SK-MEL-5 (cell line): ENCODE measurements around the gene CFB. TPM values are rescaled to one million over a fixed set of nuclear protein-coding genes. Genes with fewer than 3 reads are reported as not detected.
"Not testable (repeated sequence)": the region's sequence is repeated elsewhere in the genome, so short reads cannot be mapped to it uniquely, and the experiment has no call there.

Experiments used
- DNase-seq: peaks from one replicate; pipeline ENCODE4 v3.0.0-alpha.2; 2016; ENCODE audit warnings: low read depth, low spot score
- in situ Hi-C: cut with HindIII; loops from 2 replicates; pipeline ENCODE4 v1.10.0; 2016; ENCODE audit warnings: low sequenced_read_pairs, high pct_unique_total_duplicates, low pct_unique_long_range_greater_than_20kb
- total RNA-seq: library from RNA; depleted of rRNA; stranded (reverse); fragments of >200 nt; shearing (Covaris generic); gene quantifications from 2 replicates; pipeline ENCODE4 v1.2.3, GENCODE V29; 2014

The CFB gene
- total RNA-seq, 1 experiment from 2014 or later = not detected

DNA sequence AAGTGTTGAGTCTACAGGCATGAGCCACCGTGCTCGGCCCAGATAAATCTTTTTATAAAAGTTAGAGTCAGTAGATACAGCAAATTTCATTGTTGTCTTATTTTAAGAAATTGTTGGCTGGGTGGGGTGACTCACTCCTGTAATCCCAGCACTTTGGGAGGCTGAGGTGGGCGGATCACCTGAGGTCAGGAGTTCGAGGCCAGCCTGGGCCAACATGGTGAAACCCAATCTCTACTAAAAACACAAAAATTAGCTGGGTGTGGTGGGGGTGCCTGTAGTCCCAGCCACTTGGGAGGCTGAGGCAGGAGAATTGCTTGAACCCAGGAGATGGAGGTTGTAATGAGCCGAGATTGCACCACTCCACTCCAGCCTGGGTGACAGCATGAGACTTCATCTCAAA lies 37.6 kb upstream of the CFB start:
- DNase-seq, in situ Hi-C loops: not testable (repeated sequence)

DNA sequence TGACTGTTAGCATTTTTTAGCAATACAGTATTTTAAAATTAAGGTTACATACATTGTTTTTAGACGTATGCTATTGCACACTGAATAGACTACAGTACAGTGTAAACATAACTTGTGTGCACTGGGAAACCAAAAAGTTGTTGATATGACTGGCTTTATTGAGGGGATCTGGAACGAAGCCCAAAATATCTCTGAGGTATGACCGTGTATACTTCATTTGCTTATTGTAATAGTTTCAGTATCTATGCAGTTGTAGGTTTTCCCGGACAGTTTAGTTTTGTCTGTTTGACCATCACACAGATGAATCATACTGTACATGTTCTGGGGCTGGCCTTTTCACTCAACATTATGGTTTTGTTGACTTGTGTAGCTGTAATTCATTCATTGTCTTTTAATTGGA lies 37.1 kb upstream of the CFB start:
- in situ Hi-C loops = no loop called here
- peak; percentile 20 for DNase-seq

DNA sequence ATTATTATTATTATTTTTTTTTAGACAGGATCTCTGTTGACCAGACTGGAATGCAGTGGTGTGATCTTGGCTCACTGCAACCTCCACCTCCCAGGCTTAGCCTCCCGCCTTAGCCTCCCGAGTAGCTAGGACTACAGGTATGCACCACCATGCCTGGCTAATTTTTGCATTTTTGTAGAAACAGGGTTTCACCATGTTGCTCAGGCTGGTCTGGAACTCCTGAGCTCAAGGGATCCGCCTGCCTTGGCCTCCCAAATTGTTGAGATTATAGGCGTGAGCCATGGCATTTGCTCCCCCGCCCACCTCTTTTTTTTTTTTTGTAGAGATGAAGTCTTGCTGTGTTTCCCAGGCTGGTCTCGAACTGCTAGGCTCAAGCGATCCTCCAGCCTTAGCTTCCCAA lies 36.6 kb upstream of the CFB start:
- in situ Hi-C loops, DNase-seq: not testable (repeated sequence)

DNA sequence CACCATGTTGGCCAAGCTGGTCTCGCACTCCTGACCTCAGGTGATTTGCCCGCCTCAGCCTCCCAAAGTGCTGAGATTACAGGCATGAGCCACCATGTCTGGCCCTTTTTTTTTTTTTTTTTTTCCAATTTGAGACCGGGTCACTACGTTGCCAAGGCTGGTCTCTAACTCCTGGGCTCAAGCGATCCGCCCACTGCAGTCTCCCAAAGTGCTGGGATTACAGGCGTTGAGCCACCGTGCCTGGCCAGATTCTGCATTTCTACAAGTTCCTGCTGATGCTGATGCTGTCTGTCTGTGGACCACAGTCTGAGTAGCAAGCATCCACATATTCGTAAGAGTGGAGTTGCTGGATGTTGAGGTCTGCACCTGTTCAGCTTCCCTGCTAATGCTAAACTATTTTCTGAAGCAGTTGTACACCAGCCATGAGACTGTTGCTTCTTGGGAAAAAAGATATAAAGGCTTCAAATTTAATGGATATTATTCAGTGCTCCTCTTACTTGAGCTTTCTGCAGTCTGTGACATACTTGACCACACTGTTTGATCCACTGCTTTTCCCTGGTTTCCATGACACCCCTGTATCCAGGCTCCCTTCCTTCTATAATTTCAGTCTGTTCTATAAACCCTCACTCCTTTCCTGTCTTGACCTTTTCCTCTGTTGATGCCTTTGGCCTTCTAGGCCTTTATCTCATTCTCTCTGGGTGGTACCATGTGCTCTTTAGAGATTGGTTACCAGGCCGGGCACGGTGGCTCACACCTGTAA lies 33.9 kb upstream of the CFB start:
- in situ Hi-C loops = no loop called here
- DNase-seq = no peak

DNA sequence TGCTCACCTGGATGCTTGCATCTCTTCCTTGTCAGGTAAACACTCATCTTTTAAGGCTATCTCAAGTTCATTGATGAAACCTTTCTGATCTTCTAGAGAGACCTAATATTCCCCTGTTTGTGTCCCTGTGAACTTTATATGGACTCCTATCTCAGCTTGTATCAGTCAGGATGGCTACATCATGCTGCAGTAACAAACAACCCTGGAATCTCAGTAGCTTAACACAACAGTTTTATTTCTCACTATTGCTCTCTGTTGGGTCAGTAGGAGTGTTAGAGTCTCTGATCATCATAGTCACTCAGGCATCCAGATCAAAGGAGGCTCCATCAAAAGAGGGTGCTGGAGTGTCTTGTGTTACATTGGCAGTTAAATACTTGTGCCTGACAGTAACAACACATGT lies 30.5 kb upstream of the CFB start:
- no peak for DNase-seq
- in situ Hi-C loops = no loop called here

DNA sequence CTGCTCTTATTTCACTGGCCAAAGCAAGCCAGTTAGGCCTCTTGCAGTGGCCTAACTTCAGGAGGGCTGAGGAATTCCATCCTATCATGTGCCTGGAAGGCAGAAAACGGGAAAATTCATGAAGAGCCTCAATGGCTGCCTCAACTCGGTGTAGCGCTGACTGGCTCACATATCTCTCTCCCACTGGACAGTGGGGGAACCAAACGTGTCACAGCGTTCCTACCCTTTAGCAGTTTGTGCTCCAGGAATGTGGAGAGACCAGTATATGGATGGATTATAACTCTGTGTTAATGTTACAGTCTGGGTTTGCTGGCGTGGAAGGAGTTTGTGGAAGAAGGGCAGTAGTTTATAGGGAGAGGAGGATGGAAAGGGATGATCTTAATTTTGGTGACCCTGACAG lies 30.1 kb upstream of the CFB start:
- in situ Hi-C loops = no loop called here

DNA sequence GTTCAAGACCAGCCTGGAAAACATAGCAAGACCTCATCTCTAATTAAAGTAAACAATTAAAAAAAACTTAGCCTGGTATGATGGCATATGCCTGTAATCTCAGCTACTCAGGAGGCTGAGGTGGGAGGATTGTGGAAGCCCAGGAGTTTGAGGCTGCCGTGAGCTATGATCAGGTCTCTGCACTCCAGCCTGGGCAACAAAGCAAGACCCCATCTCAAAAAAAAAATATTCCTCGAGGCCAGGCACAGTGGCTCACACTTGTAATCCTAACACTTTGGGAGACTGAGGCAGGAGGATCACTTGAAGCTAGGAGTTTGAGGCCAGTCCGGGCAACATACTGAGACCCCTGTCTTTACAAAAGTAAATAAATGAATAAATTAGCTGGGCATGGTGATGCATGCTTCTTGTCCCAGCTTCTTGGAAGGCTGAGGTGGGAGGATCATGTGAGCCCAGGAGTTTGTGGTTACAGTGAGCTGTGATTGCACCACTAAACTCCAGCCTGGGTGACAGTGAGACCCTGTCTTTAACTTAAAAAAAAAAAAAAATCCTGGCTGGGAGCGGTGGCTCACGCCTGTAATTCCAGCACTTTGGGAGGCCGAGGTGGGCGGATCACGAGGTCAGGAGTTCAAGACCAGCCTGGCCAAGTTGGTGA lies 27.7 kb upstream of the CFB start:
- in situ Hi-C loops = no loop called here
- DNase-seq = no peak

More for the DNA sequence above, 30.1 kb upstream of the CFB start:
- no peak for DNase-seq

DNA sequence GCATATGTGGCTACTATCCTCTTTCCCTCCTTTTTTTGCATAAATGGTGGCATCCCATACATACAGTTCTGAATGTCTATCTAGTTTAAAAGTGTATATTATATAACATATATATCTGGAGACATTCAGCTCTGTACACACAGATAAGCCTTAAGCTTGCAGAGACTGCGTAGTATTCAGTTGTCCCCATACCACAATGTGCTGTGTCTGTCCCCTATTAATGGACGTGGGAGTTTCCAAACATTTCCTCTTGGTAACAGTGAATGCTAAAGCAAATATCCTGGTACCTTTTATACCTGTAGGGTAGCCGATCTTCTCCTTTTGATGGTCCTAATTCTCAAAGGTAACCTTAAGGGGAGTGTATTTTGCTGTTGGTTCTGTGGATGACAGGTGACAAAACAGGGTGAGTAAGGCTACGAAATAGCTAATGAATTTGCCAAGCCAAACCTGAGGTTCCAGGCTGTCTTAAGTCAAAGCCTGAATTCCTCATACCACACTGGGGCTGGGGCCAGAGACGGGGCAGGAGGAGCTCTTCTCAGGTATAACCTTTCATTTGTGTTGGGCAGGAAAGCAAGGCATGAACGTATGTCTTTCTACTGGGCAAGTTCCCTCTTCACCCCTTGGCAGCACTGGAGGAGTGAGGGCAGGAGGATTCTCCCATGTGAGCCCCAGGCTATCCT lies 26.1 kb upstream of the CFB start:
- in situ Hi-C loops = no loop called here
- DNase-seq = no peak

DNA sequence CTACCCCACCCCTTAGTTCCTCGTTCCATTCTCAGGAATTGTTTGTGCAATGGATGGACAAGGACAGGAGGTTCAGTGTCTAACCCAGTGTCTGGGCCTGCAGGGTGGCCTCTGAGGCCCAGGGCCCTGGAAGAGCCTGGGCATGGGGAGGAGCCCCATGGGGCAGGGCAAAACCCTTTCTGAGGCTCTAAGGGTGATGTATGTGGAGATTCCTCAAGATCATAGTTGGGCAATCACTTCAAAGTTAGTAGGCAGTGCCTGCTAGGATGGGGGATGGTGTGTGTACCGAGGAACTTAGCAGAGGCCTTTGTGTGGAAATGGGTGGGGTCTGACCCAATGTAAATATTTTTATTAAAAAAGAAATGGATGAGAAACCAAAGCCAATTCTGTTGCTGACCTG lies 25.1 kb upstream of the CFB start:
- no peak for DNase-seq
- in situ Hi-C loops = no loop called here

DNA sequence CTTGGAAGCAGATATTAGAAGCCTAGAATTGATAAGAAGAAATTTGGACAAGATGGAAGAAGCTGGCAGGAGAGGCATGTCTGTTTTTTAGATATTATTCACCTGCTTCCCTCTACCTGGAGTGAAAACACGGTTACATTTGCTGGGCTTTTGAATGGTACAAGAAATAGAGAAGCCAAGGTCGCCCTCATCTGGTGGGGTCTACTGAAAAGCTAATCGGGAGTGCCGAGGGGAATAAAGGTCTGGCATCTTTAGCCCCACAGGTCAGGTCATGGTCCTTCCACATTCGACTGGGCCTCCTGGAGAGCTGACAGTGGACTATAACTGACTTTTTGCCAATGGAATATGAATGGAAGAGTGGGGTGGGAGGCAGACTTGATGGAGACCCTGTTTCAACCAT lies 23.0 kb upstream of the CFB start:
- DNase-seq = peak; percentile 39

DNA sequence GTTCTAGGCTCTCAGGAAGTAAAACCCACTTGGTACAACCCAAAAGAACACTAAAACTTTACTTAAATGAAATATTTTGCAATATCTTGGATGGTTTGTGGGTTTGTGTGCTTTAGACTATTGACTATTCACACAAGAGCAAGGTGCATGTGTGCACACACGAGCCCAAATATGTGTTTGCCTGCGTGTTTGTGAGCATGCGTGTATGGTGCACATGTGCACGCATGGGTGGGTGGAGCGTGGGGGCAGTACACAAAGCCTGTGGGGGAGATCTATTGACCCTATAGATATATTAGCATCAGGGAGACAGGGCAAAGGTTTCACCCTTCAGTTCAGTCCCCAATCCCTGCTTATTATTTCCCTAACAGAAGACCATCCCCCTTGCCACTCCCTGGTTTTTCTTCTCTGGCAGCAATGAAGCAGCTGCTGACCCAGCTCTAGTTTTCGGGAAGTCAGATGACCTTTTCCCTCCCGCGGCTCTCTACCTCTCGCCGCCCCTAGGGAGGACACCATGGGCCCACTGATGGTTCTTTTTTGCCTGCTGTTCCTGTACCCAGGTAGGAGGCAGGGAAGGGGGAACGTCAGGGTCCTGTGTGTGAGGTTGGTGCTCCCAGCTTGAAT lies 18.5 kb upstream of the CFB start, which contains the start of gene C2:
Gene C2 (plus strand): TSS at position 476 of the 621 bp plus-strand sequence. CDS start 36 bp downstream, at position 512.
- DNase-seq = peak; percentile 24

More for the DNA sequence above, 23.0 kb upstream of the CFB start:
- in situ Hi-C loops = no loop called here

DNA sequence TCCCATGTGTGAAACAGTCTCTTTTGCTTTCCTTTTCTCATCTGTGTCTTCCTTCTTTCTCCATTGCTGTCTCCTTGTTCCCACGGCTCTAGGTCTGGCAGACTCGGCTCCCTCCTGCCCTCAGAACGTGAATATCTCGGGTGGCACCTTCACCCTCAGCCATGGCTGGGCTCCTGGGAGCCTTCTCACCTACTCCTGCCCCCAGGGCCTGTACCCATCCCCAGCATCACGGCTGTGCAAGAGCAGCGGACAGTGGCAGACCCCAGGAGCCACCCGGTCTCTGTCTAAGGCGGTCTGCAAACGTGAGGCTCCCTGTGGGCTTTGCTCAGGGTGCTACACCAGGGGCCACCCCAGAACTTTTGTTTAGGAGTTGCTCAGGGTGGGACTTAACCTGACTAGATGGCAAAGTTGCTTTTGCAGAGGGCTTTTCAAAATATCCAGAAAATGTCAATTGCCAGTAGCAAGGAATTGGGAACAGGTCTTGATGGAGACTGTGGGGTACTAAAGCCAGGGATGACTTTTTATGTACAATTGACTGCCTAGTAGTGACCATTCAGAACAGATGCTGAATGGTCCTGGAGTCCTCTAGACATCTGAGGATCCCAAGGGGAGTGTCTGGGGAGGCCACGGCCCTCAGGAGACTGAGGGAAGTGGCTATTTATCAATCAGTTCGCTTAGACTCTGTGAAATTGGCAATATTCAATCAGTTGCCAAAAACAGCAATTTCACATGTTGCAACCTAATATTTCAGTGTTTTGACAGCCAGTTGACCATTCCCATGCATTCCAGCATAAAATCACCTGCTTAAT lies 17.8 kb upstream of the CFB start:
- no peak for DNase-seq
- in situ Hi-C loops = no loop called here

More for the DNA sequence above, 18.5 kb upstream of the CFB start, which contains the start of gene C2:
- in situ Hi-C loops = no loop called here

DNA sequence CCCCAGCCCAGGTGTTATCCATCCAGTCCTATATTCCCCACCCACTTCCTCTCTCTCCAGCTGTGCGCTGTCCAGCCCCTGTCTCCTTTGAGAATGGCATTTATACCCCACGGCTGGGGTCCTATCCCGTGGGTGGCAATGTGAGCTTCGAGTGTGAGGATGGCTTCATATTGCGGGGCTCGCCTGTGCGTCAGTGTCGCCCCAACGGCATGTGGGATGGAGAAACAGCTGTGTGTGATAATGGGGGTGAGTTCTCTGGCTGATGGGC lies 17.3 kb upstream of the CFB start:
- in situ Hi-C loops = no loop called here

DNA sequence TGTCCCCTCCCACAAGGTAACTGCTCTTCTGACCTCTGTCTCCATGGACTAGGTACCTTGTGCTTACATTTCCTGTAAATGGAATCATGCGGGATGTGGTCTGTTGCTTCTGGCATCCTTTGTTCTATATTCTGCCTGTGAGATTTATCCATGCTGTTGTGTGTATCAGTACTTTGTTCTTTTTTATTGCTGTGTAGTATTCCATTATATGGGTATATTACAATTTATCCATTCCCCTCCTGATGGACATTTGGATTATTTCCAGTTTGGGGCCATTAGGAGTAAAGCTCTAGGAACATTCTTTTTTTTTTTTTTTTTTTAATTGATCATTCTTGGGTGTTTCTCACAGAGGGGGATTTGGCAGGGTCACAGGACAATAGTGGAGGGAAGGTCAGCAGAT lies 14.9 kb upstream of the CFB start:
- in situ Hi-C loops = no loop called here
- DNase-seq = no peak

More for the DNA sequence above, 17.3 kb upstream of the CFB start:
- no peak for DNase-seq

DNA sequence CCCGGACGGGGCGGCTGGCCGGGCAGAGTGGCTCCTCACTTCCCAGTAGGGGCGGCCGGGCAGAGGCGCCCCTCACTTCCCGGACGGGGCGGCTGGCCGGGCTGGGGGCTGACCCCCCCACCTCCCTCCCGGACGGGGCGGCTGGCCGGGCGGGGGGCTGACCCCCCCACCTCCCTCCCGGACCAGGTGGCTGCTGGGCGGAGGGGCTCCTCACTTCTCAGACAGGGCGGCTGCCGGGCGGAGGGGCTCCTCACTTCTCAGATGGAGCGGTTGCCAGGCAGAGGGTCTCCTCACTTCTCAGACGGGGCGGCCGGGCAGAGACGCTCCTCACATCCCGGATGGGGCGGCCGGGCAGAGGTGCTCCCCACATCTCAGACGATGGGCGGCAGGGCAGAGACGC lies 13.8 kb upstream of the CFB start:
- DNase-seq, in situ Hi-C loops: not testable (repeated sequence)

DNA sequence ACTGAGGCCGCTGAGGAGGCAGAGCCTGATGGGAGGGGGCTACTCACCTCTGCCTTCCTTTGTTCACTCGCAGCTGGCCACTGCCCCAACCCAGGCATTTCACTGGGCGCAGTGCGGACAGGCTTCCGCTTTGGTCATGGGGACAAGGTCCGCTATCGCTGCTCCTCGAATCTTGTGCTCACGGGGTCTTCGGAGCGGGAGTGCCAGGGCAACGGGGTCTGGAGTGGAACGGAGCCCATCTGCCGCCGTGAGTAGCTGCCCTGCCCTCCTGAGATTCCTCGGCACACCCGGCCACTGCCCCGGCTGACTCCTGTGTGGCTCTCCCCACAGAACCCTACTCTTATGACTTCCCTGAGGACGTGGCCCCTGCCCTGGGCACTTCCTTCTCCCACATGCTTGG lies 12.4 kb upstream of the CFB start:
- in situ Hi-C loops = no loop called here

DNA sequence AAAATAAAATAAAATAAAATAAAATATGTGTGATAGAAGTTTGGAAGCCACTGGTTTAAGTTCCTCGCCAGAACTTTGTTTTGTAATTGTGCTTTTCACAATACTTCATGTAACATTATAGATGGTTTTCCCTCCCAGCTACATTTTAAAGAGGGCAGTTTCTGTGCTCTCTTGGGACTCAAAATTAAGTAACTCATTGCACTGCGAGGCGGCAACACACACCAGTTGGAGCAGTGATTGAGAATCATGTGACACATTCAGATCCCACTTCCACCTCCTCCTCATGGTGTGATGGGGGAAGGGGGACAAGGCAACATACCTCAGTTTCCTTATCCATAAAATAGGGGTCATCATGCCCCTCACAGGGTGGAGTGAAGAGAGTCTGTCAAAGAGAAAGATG lies 10.9 kb upstream of the CFB start:
- in situ Hi-C loops = no loop called here

More for the DNA sequence above, 12.4 kb upstream of the CFB start:
- DNase-seq = no peak

DNA sequence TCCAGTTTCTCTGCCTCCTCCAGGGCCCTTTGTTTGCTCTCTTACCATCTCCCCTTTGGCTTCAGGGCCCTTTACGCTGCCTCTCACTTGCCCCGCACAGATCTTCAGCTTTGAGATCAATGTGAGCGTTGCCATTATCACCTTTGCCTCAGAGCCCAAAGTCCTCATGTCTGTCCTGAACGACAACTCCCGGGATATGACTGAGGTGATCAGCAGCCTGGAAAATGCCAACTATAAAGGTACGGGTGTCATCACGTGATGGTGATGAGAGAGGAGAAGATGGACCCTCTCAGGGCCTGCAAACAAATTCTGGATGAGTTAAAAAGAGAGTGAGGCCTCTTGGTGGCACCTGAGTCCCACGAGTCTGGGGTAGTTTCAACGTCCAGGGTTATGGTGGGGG lies 10.1 kb upstream of the CFB start:
- DNase-seq = no peak
- in situ Hi-C loops = no loop called here

More for the DNA sequence above, 10.9 kb upstream of the CFB start:
- DNase-seq = no peak
